Panc1 (cell line): ENCODE measurements around the gene SGPP2.

Experiments
- CTCF ChIP-seq: fragments of 450-650 bp; IDR thresholded peaks from 2 replicates; pipeline ENCODE4 v1.5.1; 2017; ENCODE audit warnings: mild to moderate bottlenecking
- POLR2AphosphoS5 ChIP-seq: IDR thresholded peaks from 2 replicates; pipeline ENCODE4 v1.6.1; 2012; ENCODE audit warnings: mild to moderate bottlenecking, low read depth, low read length, moderate library complexity
- REST ChIP-seq, 2 experiments: IDR thresholded peaks; 2 replicates each; pipeline ENCODE4 v1.6.1; 2011 to 2012; ENCODE audit warnings: low read depth in 2 of 2, control low read depth in 1 of 2, low read length in 1 of 2, mild to moderate bottlenecking in 1 of 2, moderate library complexity in 1 of 2; ENCODE audit not compliant: insufficient read depth in 1 of 2
- SIN3A ChIP-seq: IDR thresholded peaks from 2 replicates; pipeline ENCODE4 v1.6.1; 2012; ENCODE audit warnings: low read depth, mild to moderate bottlenecking, low read length, moderate library complexity, borderline replicate concordance; ENCODE audit not compliant: insufficient read depth
- TCF7L2 ChIP-seq: IDR thresholded peaks from 2 replicates; pipeline ENCODE4 v1.6.1; 2011; ENCODE audit warnings: mild to moderate bottlenecking, low read depth, low read length, inconsistent platforms

DNA sequence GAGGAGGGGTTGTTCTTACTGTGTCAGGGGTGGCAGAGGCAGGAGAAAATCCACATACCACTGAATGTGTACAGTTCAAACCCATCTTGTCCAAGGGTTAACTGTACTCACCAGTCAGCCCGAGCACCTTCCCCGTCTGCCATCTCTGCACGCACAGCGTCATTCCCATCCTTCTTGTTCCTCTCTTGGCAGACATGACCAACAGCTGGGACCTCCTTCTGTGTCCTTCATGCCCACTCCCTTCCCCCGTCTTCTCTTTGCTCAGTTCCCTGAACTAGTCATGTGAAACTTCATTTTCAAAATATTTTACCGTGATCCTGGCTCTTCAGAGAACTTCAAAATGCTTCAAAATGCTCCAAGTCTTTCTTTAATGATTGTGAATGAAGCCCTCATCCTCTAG is 139.6 kb downstream of the SGPP2 start:
- TF ChIP-seq CTCF (no peak), POLR2AphosphoS5 (no peak), TCF7L2 (no peak), REST (IDR thresholded peaks at IDR 0.05; ENCODE audit: insufficient read depth in 1 of 2, low read depth in 2 of 2, low read length in 1 of 2) (no peak), SIN3A (no peak)
